Stimulated activated CD8-positive, alpha-beta memory T cell treated with anti-CD3 and anti-CD28 coated beads, Interleukin-15, amount 100 ng/mL, for 4 hours (primary cell): ENCODE data around the gene KCTD16.

Source experiments
- DNase-seq, 2 donors: peaks; one replicate each; pipeline ENCODE4 v3.0.0-alpha.2; 2020; ENCODE audit warnings: low read depth in 2 of 2

The KCTD16 gene

GRCh38 chr5:144458216-144458615 is 287.5 kb downstream of the KCTD16 start:
- DNase-seq, result no peak

GRCh38 chr5:144460600-144460999 is 289.9 kb downstream of the KCTD16 start:
- no peak for DNase-seq

- DNase-seq, result no peak
Observed at GRCh38 chr5:144462577-144462976, 291.9 kb downstream of the KCTD16 start.

GRCh38 chr5:144463481-144464223 is 293.0 kb downstream of the KCTD16 start:
- no peak for DNase-seq

- no peak for DNase-seq
Observed at GRCh38 chr5:144464306-144464705, 293.6 kb downstream of the KCTD16 start.

GRCh38 chr5:144465441-144465840 is 294.8 kb downstream of the KCTD16 start:
- DNase-seq, result no peak

GRCh38 chr5:144467792-144468191 is 297.1 kb downstream of the KCTD16 start:
- DNase-seq, result no peak

- DNase-seq, result no peak
Observed at GRCh38 chr5:144468571-144468970, 297.9 kb downstream of the KCTD16 start.

GRCh38 chr5:144469106-144469505 is 298.4 kb downstream of the KCTD16 start:
- DNase-seq, result no peak

- no peak for DNase-seq
Observed at GRCh38 chr5:144472221-144472620, 301.5 kb downstream of the KCTD16 start.

- DNase-seq, result no peak
Observed at GRCh38 chr5:144473650-144474049, 303.0 kb downstream of the KCTD16 start.

- DNase-seq, result no peak
Observed at GRCh38 chr5:144478565-144478964, 307.9 kb downstream of the KCTD16 start.

- DNase-seq, result no peak
Observed at GRCh38 chr5:144481861-144482260, 311.2 kb downstream of the KCTD16 start.

GRCh38 chr5:144484124-144484897 is 313.6 kb downstream of the KCTD16 start:
- no peak for DNase-seq

GRCh38 chr5:144485540-144485939 is 314.9 kb downstream of the KCTD16 start:
- DNase-seq, result no peak

GRCh38 chr5:144487207-144487606 is 316.5 kb downstream of the KCTD16 start:
- DNase-seq, result no peak

- DNase-seq, result no peak
Observed at GRCh38 chr5:144487761-144488160, 317.1 kb downstream of the KCTD16 start.

- no peak for DNase-seq
Observed at GRCh38 chr5:144503123-144503522, 332.4 kb downstream of the KCTD16 start.

- no peak for DNase-seq
Observed at GRCh38 chr5:144504929-144505577, 334.4 kb downstream of the KCTD16 start.

GRCh38 chr5:144510845-144511579 is 340.3 kb downstream of the KCTD16 start:
- DNase-seq, result no peak

GRCh38 chr5:144511580-144512072 is 341.0 kb downstream of the KCTD16 start:
- no peak for DNase-seq

GRCh38 chr5:144522698-144523097 is 352.0 kb downstream of the KCTD16 start:
- no peak for DNase-seq
